ENCODE results near the gene ZMIZ1. TPM values are rescaled to one million over a fixed set of nuclear protein-coding genes. Genes with fewer than 3 reads are reported as not detected.

The ZMIZ1 gene, protein sequence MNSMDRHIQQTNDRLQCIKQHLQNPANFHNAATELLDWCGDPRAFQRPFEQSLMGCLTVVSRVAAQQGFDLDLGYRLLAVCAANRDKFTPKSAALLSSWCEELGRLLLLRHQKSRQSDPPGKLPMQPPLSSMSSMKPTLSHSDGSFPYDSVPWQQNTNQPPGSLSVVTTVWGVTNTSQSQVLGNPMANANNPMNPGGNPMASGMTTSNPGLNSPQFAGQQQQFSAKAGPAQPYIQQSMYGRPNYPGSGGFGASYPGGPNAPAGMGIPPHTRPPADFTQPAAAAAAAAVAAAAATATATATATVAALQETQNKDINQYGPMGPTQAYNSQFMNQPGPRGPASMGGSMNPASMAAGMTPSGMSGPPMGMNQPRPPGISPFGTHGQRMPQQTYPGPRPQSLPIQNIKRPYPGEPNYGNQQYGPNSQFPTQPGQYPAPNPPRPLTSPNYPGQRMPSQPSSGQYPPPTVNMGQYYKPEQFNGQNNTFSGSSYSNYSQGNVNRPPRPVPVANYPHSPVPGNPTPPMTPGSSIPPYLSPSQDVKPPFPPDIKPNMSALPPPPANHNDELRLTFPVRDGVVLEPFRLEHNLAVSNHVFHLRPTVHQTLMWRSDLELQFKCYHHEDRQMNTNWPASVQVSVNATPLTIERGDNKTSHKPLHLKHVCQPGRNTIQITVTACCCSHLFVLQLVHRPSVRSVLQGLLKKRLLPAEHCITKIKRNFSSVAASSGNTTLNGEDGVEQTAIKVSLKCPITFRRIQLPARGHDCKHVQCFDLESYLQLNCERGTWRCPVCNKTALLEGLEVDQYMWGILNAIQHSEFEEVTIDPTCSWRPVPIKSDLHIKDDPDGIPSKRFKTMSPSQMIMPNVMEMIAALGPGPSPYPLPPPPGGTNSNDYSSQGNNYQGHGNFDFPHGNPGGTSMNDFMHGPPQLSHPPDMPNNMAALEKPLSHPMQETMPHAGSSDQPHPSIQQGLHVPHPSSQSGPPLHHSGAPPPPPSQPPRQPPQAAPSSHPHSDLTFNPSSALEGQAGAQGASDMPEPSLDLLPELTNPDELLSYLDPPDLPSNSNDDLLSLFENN
- 39.7 to 57.1 TPM (median 52.4 TPM) in 5 replicates for total RNA-seq (2022; extraction: Qiagen RNA extraction; ENCODE audit: low read depth)

GRCh38 chr10:79068562-79069324 lies at the start of gene ZMIZ1:
ZMIZ1 (plus strand) TSS chr10:79068966; CDS start chr10:79201633, 132,667 bp downstream.

GRCh38 chr10:79347226-79347893 lies 278.6 kb downstream of the ZMIZ1 start, which contains the start of gene PPIF:
PPIF (plus strand) TSS chr10:79347469; CDS start chr10:79347549, 80 bp downstream.

Measured in A549 treated with ZK216348 at 1 μM for 4 hours (cell line).